ENCODE data around the gene IFRD2. TPM values are rescaled to one million over a fixed set of nuclear protein-coding genes. Genes with fewer than 3 reads are reported as not detected.

The IFRD2 gene
- total and polyA plus RNA-seq, 4 experiments from 2014 or later: 58.6 to 84.7 (median 63.7) TPM

- peaks cover 61% of the 10 kb centered on the region for H3K4me1 ChIP-seq (ENCODE audit: insufficient read depth, low read length)
- ChIA-PET POLR2A (ENCODE audit: partially characterized antibody) (interaction anchor here (0.9 to 11.2 kb wide), 13 partner anchors 8 to 826 kb away, joined by 3 to 150 read pairs (median 6); partner anchors contain the start of genes C3orf18, CYB561D2, HYAL3 and IFRD2), CTCF (ENCODE audit: partially characterized antibody) (interaction anchor here (1.2 to 10.2 kb wide), 5 partner anchors 8 to 61 kb away, joined by 3 to 127 read pairs (median 4); partner anchors contain the start of genes HYAL3 and NAA80)
- Mint-ChIP-seq H3K27ac (peak overlapping the region; percentile 91 to 97 (median 94)), H3K9me3 (no peaks in the 10 kb centered on the region), H3K4me1 (peaks cover 30 to 76% (median 52%) of the 10 kb centered on the region in 4 donors), H3K4me3 (peak overlapping the region; percentile 96 to 99 (median 98)), H3K27me3 (no peaks in the 10 kb centered on the region), H3K36me3 (peaks cover 0 to 39% of the 10 kb centered on the region in 2 donors)
- no peaks in the 10 kb centered on the region for H3K27me3 ChIP-seq (ENCODE audit: insufficient read depth, low read length)
- H3K36me3 ChIP-seq (ENCODE audit: insufficient read depth, low read length): peaks cover 12% of the 10 kb centered on the region
- intact Hi-C loops (cut with micrococcal nuclease): loop anchor here (1.0 to 5.0 kb wide), 5 partner anchors 8 to 1734 kb away; partner anchors contain the start of genes ABHD14B, HYAL3 and NAA80
- peak overlapping the region; percentile 75 to 94 for H3K4me3 ChIP-seq (ENCODE audit: low read length in 2 of 2)
- peak; percentile 83 to 94 (median 86) for DNase-seq
- H3K27ac ChIP-seq (ENCODE audit: low read depth, low read length): peak overlapping the region; percentile 76
- no peaks in the 10 kb centered on the region for H3K9me3 ChIP-seq (ENCODE audit: control insufficient read depth in 1 of 2, low read length in 2 of 2)
These were observed 54.3 kb downstream of the IFRD2 start for GRCh38 chr3:50237754-50238548.

Other genes with a start within 250 kb of the IFRD2 start
- 100 to 1,000 TPM; 377 to 385 TPM for gene RBM5, start 203.5 kb downstream of the IFRD2 start, total RNA-seq
- gene RBM5, start 203.5 kb downstream of the IFRD2 start, polyA plus RNA-seq: 10 to 100 TPM; 16.7 to 47.9 TPM
- gene SEMA3F, start 137.1 kb downstream of the IFRD2 start, total RNA-seq: not detected
- gene SEMA3F, start 137.1 kb downstream of the IFRD2 start, polyA plus RNA-seq: not detected
- gene GNAT1, start 100.8 kb downstream of the IFRD2 start, total RNA-seq: not detected
- not detected for gene GNAT1, start 100.8 kb downstream of the IFRD2 start, polyA plus RNA-seq
- gene SLC38A3, start 87.2 kb downstream of the IFRD2 start, total RNA-seq: not detected
- not detected for gene SLC38A3, start 87.2 kb downstream of the IFRD2 start, polyA plus RNA-seq
- gene GNAI2, start 56.2 kb downstream of the IFRD2 start, total RNA-seq: 100 to 1,000 TPM; 292 to 300 TPM
- 100 to 1,000 TPM; 532 to 615 TPM for gene GNAI2, start 56.2 kb downstream of the IFRD2 start, polyA plus RNA-seq
- gene SEMA3B, start 23.3 kb downstream of the IFRD2 start, total RNA-seq: under 1 TPM; 0.50 to 0.87 TPM
- not detected for gene SEMA3B, start 23.3 kb downstream of the IFRD2 start, polyA plus RNA-seq
- not detected for gene LSMEM2, start 13.3 kb downstream of the IFRD2 start, total RNA-seq
- under 1 TPM in 1 of 2 donors, not detected in 1; 0.20 TPM for gene LSMEM2, start 13.3 kb downstream of the IFRD2 start, polyA plus RNA-seq
- gene HYAL3, start 7.0 kb upstream of the IFRD2 start, total RNA-seq: 1 to 10 TPM; 5.1 to 5.4 TPM
- gene HYAL3, start 7.0 kb upstream of the IFRD2 start, polyA plus RNA-seq: 1 to 10 TPM; 4.4 to 7.1 TPM
- gene NAA80, start 7.0 kb upstream of the IFRD2 start, total RNA-seq: 10 to 100 TPM; 33.1 to 33.7 TPM
- 10 to 100 TPM; 16.7 to 30.3 TPM for gene NAA80, start 7.0 kb upstream of the IFRD2 start, polyA plus RNA-seq
- under 1 TPM; 0.38 to 0.50 TPM for gene HYAL1, start 11.1 kb upstream of the IFRD2 start, total RNA-seq
- under 1 TPM; 0.09 to 0.20 TPM for gene HYAL1, start 11.1 kb upstream of the IFRD2 start, polyA plus RNA-seq
- gene HYAL2, start 30.3 kb upstream of the IFRD2 start, total RNA-seq: 1 to 10 TPM; 3.7 to 4.0 TPM
- 10 to 100 TPM; 10.3 to 12.3 TPM for gene HYAL2, start 30.3 kb upstream of the IFRD2 start, polyA plus RNA-seq
- 10 to 100 TPM; 25.3 to 30.0 TPM for gene TUSC2, start 35.8 kb upstream of the IFRD2 start, total RNA-seq
- 10 to 100 TPM; 45.1 to 45.9 TPM for gene TUSC2, start 35.8 kb upstream of the IFRD2 start, polyA plus RNA-seq
- gene RASSF1, start 48.4 kb upstream of the IFRD2 start, total RNA-seq: 10 to 100 TPM; 81.9 to 86.9 TPM
- gene RASSF1, start 48.4 kb upstream of the IFRD2 start, polyA plus RNA-seq: 10 to 100 TPM; 37.5 to 62.3 TPM
- 1 to 10 TPM; 3.7 to 4.2 TPM for gene ZMYND10, start 53.3 kb upstream of the IFRD2 start, total RNA-seq
- gene ZMYND10, start 53.3 kb upstream of the IFRD2 start, polyA plus RNA-seq: not detected
- 10 to 100 TPM; 50.0 to 53.0 TPM for gene NPRL2, start 58.3 kb upstream of the IFRD2 start, total RNA-seq
- gene NPRL2, start 58.3 kb upstream of the IFRD2 start, polyA plus RNA-seq: 10 to 100 TPM; 39.6 to 41.9 TPM
- gene CYB561D2, start 58.4 kb upstream of the IFRD2 start, total RNA-seq: 10 to 100 TPM; 39.6 to 40.0 TPM
- gene CYB561D2, start 58.4 kb upstream of the IFRD2 start, polyA plus RNA-seq: 10 to 100 TPM; 66.2 to 68.3 TPM
- gene TMEM115, start 67.1 kb upstream of the IFRD2 start, total RNA-seq: 10 to 100 TPM; 31.1 to 34.6 TPM
- gene TMEM115, start 67.1 kb upstream of the IFRD2 start, polyA plus RNA-seq: 10 to 100 TPM; 28.6 to 38.4 TPM
- gene CACNA2D2, start 211.2 kb upstream of the IFRD2 start, total RNA-seq: 1 to 10 TPM; 1.7 to 1.9 TPM
- gene CACNA2D2, start 211.2 kb upstream of the IFRD2 start, polyA plus RNA-seq: under 1 TPM in 1 of 2 donors, not detected in 1; 0.24 TPM

All from CD4-positive, alpha-beta memory T cell (primary cell).